NCI-H345 (cell line): Measurements from ENCODE around the gene DOK6.

ENCODE experiments used
- DNase-seq: peaks from one replicate; lab custom pipeline; 2025; lab: John Stamatoyannopoulos, UW

The DOK6 gene

GRCh38 chr18:69435000-69435399 lies 34.3 kb downstream of the DOK6 start:
- no peak for DNase-seq

DNA sequence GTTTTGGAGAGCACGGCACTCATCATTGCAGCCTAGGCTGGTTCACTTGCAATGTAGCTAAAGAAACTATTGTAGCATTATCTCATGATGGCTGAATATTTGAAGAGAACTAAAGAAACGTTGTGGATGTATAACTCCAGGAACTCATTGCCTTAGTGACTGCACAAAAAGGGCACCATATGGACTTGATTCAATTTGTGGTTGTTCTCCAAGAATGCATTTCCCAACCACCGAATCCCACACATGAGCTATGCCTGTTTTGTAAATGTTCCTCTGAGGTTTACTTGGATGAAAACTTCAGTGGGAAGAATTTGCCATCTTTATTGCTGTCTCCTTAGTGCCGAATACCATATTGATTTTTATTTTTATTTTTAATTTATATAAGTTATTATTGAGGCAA lies 43.5 kb downstream of the DOK6 start:
- no peak for DNase-seq

- no peak for DNase-seq
Measured at GRCh38 chr18:69447886-69448285, 47.2 kb downstream of the DOK6 start.

DNA sequence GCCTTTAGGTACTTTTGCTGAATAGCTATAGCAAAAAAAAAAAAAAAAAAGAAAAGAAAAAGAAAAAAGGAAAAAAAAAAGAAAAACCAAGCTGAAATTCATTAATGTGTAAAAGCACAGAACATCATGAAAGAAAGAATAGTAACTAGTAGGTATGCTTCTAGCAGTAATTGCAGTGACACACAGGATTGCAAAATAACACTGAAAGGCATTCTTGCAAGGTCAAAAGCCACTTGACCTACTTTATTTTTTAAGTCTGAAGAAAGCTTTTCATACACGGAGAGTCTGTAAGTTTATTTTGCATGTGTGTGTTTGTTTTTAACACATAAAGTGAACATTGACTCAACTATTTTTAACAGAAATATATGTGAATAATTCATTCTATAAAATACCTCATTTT lies 54.4 kb downstream of the DOK6 start:
- no peak for DNase-seq

GRCh38 chr18:69469444-69469919 lies 68.8 kb downstream of the DOK6 start:
- DNase-seq, result peak; percentile 3

- DNase-seq, result no peak
Measured at GRCh38 chr18:69480460-69480859, 79.8 kb downstream of the DOK6 start.

GRCh38 chr18:69483574-69483973 lies 82.9 kb downstream of the DOK6 start:
- DNase-seq, result no peak

GRCh38 chr18:69484699-69485396 lies 84.2 kb downstream of the DOK6 start:
- no peak for DNase-seq

DNA sequence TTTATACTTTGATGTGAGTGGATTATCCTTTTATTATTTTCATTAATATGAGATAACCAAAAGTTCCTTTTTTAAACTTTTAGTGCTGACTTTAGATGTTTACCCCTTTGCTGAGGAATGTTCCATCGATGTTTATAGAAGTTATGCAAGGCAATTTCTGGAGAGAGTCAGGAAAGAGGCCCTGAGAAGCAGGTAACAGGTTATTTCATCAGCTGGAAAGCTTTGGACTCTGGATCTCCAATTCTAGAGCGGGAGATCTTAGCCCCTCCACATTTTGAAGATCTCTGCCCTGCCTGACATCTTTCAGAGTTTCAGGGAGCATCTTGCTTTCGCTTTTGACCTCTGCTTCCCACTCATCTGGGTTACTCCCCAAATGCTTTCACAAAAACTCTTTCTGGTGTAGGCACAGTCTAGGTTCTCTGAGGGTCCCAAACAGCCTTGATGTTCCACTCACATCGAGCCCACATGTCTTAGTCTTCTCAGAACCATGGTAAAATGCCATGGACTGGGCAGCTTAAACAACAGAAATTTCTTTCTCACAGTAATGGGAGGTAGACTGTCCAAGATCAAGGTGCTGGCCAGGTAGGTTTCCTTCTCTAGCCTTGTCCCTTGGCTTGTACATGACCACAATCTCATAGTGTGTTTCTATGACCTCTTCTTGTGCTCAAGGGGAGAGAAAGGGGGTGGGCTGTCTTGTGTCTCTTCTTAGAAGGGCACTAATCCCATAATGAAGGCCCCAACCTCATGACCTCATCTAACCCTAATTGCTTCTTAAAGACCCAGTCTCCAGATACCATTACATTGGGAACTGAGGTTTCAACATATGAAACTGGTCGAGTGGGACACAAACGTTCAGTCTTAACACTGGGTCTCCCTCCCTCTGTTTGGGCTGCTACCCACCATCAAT lies 87.1 kb downstream of the DOK6 start:
- no peak for DNase-seq

- DNase-seq, result no peak
Measured at GRCh38 chr18:69490072-69490471, 89.4 kb downstream of the DOK6 start.

- DNase-seq, result no peak
Measured at GRCh38 chr18:69490813-69491212, 90.1 kb downstream of the DOK6 start.

- no peak for DNase-seq
Measured at GRCh38 chr18:69491576-69491975, 90.9 kb downstream of the DOK6 start.

- DNase-seq, result no peak
Measured at GRCh38 chr18:69492861-69493260, 92.2 kb downstream of the DOK6 start.

- DNase-seq, result no peak
Measured at GRCh38 chr18:69494841-69495240, 94.2 kb downstream of the DOK6 start.

- no peak for DNase-seq
Measured at GRCh38 chr18:69495338-69495737, 94.7 kb downstream of the DOK6 start.

- DNase-seq, result no peak
Measured at GRCh38 chr18:69495841-69496533, 95.3 kb downstream of the DOK6 start.

DNA sequence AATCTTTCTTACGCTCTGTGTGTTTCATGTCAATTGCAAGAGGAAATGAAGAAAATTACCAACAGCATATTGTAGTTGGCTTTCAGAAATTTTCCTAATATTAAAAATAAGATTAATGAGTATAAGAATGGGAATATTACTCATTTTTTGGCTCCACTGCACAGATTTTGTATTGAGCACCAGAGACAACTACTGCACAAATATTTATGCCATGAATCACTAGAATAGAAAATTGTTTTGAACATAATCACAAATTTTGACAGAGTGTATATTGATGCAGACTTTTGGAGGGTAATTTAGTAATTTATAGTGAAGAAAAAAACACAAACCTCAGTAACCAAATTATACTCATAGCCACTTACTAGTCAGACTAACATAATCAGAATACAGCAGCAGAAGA lies 118.3 kb downstream of the DOK6 start:
- DNase-seq, result no peak

DNA sequence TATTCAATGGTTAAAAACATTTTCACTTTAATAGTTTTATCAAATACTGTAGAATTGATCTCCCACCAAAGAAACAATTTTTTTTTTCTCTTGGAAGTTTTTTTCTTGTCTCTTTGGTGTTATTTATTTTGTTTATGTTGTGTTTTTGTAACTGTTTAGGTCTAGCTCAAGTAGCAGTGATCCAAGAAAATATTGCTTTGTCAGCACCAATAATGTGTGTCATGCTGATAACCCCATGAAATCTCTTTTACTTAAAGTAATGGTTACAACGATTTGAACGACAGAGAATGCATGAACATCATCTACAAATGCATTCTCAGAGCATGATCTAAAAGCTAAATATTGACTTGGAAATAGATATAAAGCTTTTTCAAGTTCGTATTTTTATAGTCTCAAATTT lies 122.9 kb downstream of the DOK6 start:
- DNase-seq, result no peak

DNA sequence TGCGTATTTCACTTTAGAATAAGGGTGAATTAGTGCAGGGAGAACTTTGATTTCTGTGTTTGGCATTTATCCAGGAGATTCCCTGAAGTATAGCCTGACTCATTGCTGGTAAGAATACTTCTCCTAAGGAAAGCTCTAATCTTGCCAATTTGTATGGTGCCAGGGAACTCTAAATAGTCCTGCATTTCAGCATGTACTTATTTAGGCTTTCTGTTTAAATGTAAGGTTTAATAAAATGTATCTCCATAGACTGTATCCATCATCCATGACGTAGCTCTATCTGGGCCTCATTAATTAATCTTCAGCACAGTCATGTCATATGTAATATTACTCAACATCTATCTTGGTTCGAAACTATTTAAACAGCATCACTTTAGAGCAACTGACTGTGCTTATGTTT lies 127.7 kb downstream of the DOK6 start:
- DNase-seq, result no peak

DNA sequence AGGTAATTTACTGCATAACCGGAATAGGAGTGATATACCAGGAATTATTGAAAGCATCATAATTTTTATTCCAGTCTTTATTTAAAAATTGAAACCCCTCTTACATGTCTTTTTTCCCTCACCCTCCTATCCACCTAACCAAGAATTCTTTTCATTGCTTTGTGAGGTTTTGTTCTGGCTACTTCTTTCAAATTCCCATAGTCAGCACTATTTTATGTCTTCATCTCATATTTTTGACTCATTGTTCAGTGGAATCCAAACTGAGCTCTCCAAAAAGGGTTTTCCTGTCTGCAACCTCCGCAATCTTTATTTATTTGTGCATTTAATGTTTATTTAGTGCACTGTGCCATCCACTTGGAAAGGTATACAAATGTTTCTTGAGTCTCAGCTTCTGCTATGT lies 128.5 kb downstream of the DOK6 start:
- DNase-seq, result no peak

DNA sequence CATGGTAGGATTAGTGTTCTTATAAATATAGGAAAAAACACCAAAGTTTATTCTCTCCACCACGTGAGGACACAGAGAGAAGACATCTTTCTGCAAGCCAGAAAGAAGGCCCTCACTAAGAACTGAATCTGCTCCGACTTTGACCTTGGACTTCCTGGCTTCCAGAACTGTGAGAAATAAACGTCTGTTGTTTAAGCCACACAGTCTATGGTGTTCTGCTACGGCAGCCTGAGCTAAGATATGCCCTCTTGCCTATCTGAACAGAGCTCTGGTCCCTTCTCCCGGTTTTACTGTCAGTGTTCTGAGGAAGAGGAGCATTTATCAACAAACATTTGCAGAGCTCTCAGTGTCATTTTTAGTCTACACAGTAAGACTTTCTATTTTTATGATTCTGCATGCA lies 131.3 kb downstream of the DOK6 start:
- no peak for DNase-seq

- DNase-seq, result no peak
Measured at GRCh38 chr18:69537183-69537582, 136.5 kb downstream of the DOK6 start.

GRCh38 chr18:69538849-69539248 lies 138.2 kb downstream of the DOK6 start:
- no peak for DNase-seq
